K562 (cell line): ENCODE measurements around the gene NF1. TPM values are rescaled to one million over a fixed set of nuclear protein-coding genes. Genes with fewer than 3 reads are reported as not detected.

ENCODE experiments used
- CREM ChIP-seq: IDR thresholded peaks from 2 replicates; pipeline ENCODE4 v1.6.1; 2014; ENCODE audit warnings: antibody characterized with exemption, low read depth
- HIVEP1 ChIP-seq: fragments of 250-450 bp; sonication (Bioruptor Pico); IDR thresholded peaks from 2 replicates; pipeline ENCODE4 v1.4.0; 2020; ENCODE audit warnings: mild to moderate bottlenecking
- JUN ChIP-seq, 2 experiments: sonication (generic) in 1 of 2; formaldehyde crosslinking in 1 of 2; IDR thresholded peaks; 2 replicates each; pipeline versions ENCODE4 v1.6.1 to v1.8.0; 2012 to 2022; ENCODE audit warnings: borderline replicate concordance in 2 of 2, mild to moderate bottlenecking in 2 of 2, improper control_type of control experiment in 1 of 2, low read depth in 1 of 2, low read length in 1 of 2, missing genetic modification reagents in 1 of 2
- KLF16 ChIP-seq: IDR thresholded peaks from 2 replicates; pipeline ENCODE4 v1.6.1; 2016; ENCODE audit warnings: antibody characterized with exemption
- NCOA2 ChIP-seq, 2 experiments: fragments of 450-650 bp; IDR thresholded peaks; 2 replicates each; pipeline ENCODE4 v1.6.1; 2018; ENCODE audit warnings: mild to moderate bottlenecking in 2 of 2, moderate library complexity in 1 of 2; ENCODE audit not compliant: partially characterized antibody in 2 of 2
- NFRKB ChIP-seq: fragments of 450-650 bp; IDR thresholded peaks from 2 replicates; pipeline ENCODE4 v1.6.1; 2016; ENCODE audit warnings: low read depth
- NFXL1 ChIP-seq: fragments of 450-650 bp; formaldehyde crosslinking; IDR thresholded peaks from 2 replicates; pipeline ENCODE4 v1.4.0; 2021; ENCODE audit warnings: mild to moderate bottlenecking
- NRF1 ChIP-seq, 2 experiments: fragments of 450-650 bp; IDR thresholded peaks in 1 of 2; conservative IDR thresholded peaks in 1 of 2; 2 replicates each; pipeline ENCODE4 v1.6.1; 2014; ENCODE audit warnings: mild to moderate bottlenecking in 2 of 2
- PRPF4 ChIP-seq: fragments of 200-400 bp; formaldehyde crosslinking; IDR thresholded peaks from one replicate; pipeline ENCODE4 v1.6.1; 2017; ENCODE audit warnings: low read length, low read depth, mild to moderate bottlenecking; ENCODE audit not compliant: insufficient read depth, poor library complexity, severe bottlenecking
- RBM39 ChIP-seq: fragments of 200-400 bp; formaldehyde crosslinking; optimal IDR thresholded peaks from 2 replicates; pipeline ENCODE3; 2018; ENCODE audit warnings: low read depth, low read length
- SOX6 ChIP-seq: fragments of 450-650 bp; IDR thresholded peaks from 2 replicates; pipeline ENCODE4 v1.6.1; 2014; ENCODE audit warnings: mild to moderate bottlenecking
- TEAD4 ChIP-seq, 2 experiments: sonication (generic) in 1 of 2; formaldehyde crosslinking in 1 of 2; IDR thresholded peaks; 2 replicates each; pipeline versions ENCODE4 v1.6.1 to v1.8.0; 2012 to 2022; ENCODE audit warnings: borderline replicate concordance in 1 of 2, inconsistent platforms in 1 of 2, low read length in 1 of 2, mild to moderate bottlenecking in 1 of 2, missing genetic modification reagents in 1 of 2
- YBX1 ChIP-seq: fragments of 450-650 bp; IDR thresholded peaks from 2 replicates; pipeline ENCODE4 v1.7.1; 2016; ENCODE audit warnings: mild to moderate bottlenecking
- ZEB2 ChIP-seq: fragments of 450-650 bp; IDR thresholded peaks from 2 replicates; pipeline ENCODE4 v1.6.1; 2016
- ZNF431 ChIP-seq: sonication (generic); formaldehyde crosslinking; IDR thresholded peaks from 2 replicates; pipeline ENCODE4 v1.8.0; 2022; ENCODE audit warnings: mild to moderate bottlenecking, missing genetic modification reagents
- polyA plus RNA-seq, 8 experiments: library from polyadenylated mRNA; depleted of rRNA in 4 of 8; stranded (reverse) in 5 of 8; unstranded in 3 of 8; fragments of >200 nt; fragmentation: Nextera tagmentation in 2 of 8; fragmentation: Illumina TruSeq in 1 of 8; extraction: Ambion mirVana in 2 of 8; extraction: Trizol in 1 of 8; gene quantifications; 2 replicates each; pipeline versions ENCODE4 v1.2.1 to v1.2.3, GENCODE V29; 2011 to 2014; ENCODE audit warnings: inconsistent platforms in 1 of 8, missing spikeins in 1 of 8
- total RNA-seq, 7 experiments: library from RNA; depleted of rRNA in 6 of 7; stranded (reverse); fragments of >200 nt in 6 of 7; fragmentation: Illumina TruSeq in 2 of 7; extraction: Trizol in 2 of 7; gene quantifications; 2 replicates each; pipeline versions ENCODE4 v1.2.1 to v1.2.3, GENCODE V29; 2011 to 2021; ENCODE audit warnings: low replicate concordance in 1 of 7
- TF ChIP-seq, protein P1 (sequence below): fragments of 250-450 bp; sonication (Bioruptor Pico); IDR thresholded peaks from 2 replicates; pipeline ENCODE4 v1.4.0; 2020; ENCODE audit warnings: mild to moderate bottlenecking, moderate library complexity
- TF ChIP-seq, protein P2 (sequence below): fragments of 250-450 bp; sonication (Bioruptor Pico); IDR thresholded peaks from 2 replicates; pipeline ENCODE4 v1.4.0; 2020
- TF ChIP-seq, protein P3 (sequence below): sonication (generic); formaldehyde crosslinking; IDR thresholded peaks from 2 replicates; pipeline ENCODE4 v1.8.1; 2022; ENCODE audit warnings: missing genetic modification reagents

Gene NF1
- total and polyA plus RNA-seq, 9 of the 15 experiments (the other 6 are each of a cell fraction or from before 2014, with no cell fraction given): 3.4 to 41.9 (median 24.3) TPM

DNA sequence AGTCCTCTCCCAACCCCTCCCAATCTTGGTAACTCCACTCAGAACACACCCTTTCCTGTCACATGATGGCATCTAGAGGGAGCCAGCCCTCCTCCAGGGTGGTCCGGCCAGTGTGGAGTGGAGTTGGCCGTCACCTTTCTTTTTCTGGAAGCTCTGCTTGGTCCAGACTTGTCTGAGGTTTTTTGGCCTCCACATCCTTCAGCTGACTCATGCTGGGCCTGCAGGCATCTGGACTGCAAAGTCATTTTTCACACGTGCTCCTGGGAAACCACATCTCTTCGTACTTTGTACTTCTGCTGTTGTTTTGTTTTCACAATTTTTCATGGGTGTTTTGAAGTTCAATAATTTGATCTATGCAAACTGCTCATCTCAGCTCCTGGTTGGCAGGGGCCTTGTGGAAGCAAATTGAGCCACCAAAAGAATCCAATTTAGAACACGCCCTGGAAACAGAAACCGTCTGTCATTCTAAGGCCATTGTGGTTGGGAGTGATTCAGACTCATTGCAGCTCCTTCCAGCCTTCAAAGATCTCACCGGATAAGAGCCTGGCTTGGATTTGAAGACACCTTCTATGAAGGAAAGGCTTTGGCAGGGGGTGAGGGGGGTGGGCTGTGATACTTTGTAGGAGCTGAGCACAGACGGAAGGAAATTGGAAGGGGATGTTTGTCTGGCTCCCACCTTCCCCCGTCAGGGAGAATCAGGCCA, 42.4 kb upstream of the NF1 start (continued):
- TF ChIP-seq, protein P1, sequence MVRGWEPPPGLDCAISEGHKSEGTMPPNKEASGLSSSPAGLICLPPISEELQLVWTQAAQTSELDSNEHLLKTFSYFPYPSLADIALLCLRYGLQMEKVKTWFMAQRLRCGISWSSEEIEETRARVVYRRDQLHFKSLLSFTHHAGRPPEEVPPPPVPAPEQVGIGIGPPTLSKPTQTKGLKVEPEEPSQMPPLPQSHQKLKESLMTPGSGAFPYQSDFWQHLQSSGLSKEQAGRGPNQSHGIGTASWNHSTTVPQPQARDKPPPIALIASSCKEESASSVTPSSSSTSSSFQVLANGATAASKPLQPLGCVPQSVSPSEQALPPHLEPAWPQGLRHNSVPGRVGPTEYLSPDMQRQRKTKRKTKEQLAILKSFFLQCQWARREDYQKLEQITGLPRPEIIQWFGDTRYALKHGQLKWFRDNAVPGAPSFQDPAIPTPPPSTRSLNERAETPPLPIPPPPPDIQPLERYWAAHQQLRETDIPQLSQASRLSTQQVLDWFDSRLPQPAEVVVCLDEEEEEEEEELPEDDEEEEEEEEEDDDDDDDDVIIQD (CRISPR knock-in tag): no peak
- TF ChIP-seq NRF1 (conservative IDR thresholded peaks at IDR 0.05 in 1 of 2, IDR thresholded peaks at IDR 0.05 in 1 of 2) (no peak), NFXL1 (no peak), PRPF4 (no peak), ZEB2 (no peak), CREM (0 out of 2 replicates have a peak, but pooled peaks have one; percentile 3), KLF16 (no peak), NFRKB (no peak), TEAD4 (IDR thresholded peaks at IDR 0.05; ENCODE audit: low read length) (peak; percentile 24), TEAD4 (CRISPR knock-in tag; IDR thresholded peaks at IDR 0.05; ENCODE audit: borderline replicate concordance) (no peak), ZNF431 (CRISPR knock-in tag) (no peak), HIVEP1 (CRISPR knock-in tag) (no peak), NCOA2 (IDR thresholded peaks at IDR 0.05; ENCODE audit: partially characterized antibody in 2 of 2) (no peak), SOX6 (peak; percentile 71), RBM39 (no peak), JUN (IDR thresholded peaks at IDR 0.05; ENCODE audit: borderline replicate concordance, low read depth, low read length) (peak; percentile 29; the same call in 1 of the 2 replicates), JUN (CRISPR knock-in tag; IDR thresholded peaks at IDR 0.05; ENCODE audit: borderline replicate concordance) (no peak), YBX1 (no peak)
- TF ChIP-seq, protein P2, sequence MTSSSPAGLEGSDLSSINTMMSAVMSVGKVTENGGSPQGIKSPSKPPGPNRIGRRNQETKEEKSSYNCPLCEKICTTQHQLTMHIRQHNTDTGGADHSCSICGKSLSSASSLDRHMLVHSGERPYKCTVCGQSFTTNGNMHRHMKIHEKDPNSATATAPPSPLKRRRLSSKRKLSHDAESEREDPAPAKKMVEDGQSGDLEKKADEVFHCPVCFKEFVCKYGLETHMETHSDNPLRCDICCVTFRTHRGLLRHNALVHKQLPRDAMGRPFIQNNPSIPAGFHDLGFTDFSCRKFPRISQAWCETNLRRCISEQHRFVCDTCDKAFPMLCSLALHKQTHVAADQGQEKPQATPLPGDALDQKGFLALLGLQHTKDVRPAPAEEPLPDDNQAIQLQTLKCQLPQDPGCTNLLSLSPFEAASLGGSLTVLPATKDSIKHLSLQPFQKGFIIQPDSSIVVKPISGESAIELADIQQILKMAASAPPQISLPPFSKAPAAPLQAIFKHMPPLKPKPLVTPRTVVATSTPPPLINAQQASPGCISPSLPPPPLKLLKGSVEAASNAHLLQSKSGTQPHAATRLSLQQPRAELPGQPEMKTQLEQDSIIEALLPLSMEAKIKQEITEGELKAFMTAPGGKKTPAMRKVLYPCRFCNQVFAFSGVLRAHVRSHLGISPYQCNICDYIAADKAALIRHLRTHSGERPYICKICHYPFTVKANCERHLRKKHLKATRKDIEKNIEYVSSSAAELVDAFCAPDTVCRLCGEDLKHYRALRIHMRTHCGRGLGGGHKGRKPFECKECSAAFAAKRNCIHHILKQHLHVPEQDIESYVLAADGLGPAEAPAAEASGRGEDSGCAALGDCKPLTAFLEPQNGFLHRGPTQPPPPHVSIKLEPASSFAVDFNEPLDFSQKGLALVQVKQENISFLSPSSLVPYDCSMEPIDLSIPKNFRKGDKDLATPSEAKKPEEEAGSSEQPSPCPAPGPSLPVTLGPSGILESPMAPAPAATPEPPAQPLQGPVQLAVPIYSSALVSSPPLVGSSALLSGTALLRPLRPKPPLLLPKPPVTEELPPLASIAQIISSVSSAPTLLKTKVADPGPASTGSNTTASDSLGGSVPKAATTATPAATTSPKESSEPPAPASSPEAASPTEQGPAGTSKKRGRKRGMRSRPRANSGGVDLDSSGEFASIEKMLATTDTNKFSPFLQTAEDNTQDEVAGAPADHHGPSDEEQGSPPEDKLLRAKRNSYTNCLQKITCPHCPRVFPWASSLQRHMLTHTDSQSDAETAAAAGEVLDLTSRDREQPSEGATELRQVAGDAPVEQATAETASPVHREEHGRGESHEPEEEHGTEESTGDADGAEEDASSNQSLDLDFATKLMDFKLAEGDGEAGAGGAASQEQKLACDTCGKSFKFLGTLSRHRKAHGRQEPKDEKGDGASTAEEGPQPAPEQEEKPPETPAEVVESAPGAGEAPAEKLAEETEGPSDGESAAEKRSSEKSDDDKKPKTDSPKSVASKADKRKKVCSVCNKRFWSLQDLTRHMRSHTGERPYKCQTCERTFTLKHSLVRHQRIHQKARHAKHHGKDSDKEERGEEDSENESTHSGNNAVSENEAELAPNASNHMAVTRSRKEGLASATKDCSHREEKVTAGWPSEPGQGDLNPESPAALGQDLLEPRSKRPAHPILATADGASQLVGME (CRISPR knock-in tag): no peak
- TF ChIP-seq, protein P3, sequence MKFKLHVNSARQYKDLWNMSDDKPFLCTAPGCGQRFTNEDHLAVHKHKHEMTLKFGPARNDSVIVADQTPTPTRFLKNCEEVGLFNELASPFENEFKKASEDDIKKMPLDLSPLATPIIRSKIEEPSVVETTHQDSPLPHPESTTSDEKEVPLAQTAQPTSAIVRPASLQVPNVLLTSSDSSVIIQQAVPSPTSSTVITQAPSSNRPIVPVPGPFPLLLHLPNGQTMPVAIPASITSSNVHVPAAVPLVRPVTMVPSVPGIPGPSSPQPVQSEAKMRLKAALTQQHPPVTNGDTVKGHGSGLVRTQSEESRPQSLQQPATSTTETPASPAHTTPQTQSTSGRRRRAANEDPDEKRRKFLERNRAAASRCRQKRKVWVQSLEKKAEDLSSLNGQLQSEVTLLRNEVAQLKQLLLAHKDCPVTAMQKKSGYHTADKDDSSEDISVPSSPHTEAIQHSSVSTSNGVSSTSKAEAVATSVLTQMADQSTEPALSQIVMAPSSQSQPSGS (CRISPR knock-in tag): no peak
